ENCODE results near the gene TEX47. TPM values are rescaled to one million over a fixed set of nuclear protein-coding genes. Genes with fewer than 3 reads are reported as not detected.
A peak's percentile ranks its signal among the peaks of the same experiment; 100 is the strongest.

TEX47 gene
- total and polyA plus RNA-seq, 4 experiments from 2014 or later, result not detected

DNA sequence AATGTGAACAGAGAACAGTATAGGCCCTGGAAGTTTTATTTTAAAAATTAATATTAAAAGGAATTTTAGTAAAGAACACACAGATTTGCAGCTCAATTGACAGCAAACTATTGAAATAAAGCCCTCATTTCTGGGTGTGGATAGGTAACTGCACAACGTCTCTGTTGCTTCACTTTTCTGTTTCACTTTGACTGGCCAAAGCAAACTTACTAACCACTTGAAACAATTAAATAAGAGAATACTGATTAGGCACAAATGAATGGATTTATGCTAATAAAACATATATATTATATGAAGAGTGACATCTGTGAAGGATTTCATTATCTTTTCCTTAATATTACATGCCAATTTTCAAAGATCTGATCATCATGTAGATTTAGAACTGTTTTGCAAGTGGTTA, 24.1 kb downstream of the TEX47 start:
- no peak overlapping the region for H3K4me3 Mint-ChIP-seq
- POLR2A ChIA-PET (ENCODE audit: partially characterized antibody), result no interaction called here
- H3K27me3 ChIP-seq (ENCODE audit: insufficient read depth, low read length), result no peaks in the 10 kb centered on the region
- no peaks in the 10 kb centered on the region for H3K36me3 ChIP-seq (ENCODE audit: insufficient read depth, low read length)
- H3K4me1 ChIP-seq (ENCODE audit: insufficient read depth, low read length), result no peaks in the 10 kb centered on the region
- CTCF ChIA-PET (ENCODE audit: partially characterized antibody), result interaction anchor here (0.8 kb wide), 1 partner anchor 15 kb away, joined by 3 read pairs; no protein-coding TSS in a partner anchor
- H3K36me3 Mint-ChIP-seq, result no peaks in the 10 kb centered on the region
- H3K9me3 ChIP-seq (ENCODE audit: control insufficient read depth in 1 of 2, low read length in 2 of 2), result no peaks in the 10 kb centered on the region
- H3K9me3 Mint-ChIP-seq, result peaks cover 0 to 4% (median 0%) of the 10 kb centered on the region in 8 donors
- H3K27me3 Mint-ChIP-seq, result peaks cover 0 to 2% of the 10 kb centered on the region in 2 donors
- intact Hi-C loops (cut with micrococcal nuclease), result no loop called here
- H3K27ac ChIP-seq (ENCODE audit: low read depth, low read length), result no peak overlapping the region
- no peak for DNase-seq
- H3K27ac Mint-ChIP-seq, result no peak overlapping the region
- H3K4me1 Mint-ChIP-seq, result no peaks in the 10 kb centered on the region
- no peak overlapping the region for H3K4me3 ChIP-seq (ENCODE audit: low read length in 2 of 2)

DNA sequence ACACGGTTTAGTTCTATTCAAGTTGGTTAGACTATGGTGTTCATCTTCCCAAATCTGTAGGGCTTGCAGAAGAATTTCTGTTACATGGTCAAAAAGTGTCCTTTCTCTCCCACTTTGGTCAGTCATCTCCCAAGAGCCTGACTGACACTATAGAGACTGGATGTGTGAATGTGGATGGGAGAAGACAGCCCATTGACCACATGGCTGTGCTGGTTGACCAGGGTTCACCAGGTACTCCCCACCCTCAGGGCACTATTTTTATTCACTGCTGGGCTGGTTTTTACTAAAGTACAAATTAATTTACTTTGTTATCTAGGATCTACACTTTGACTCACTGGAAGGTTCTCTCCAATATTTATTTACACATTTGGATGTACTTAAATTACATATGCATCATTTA, 33.8 kb downstream of the TEX47 start:
- ChIA-PET CTCF (ENCODE audit: partially characterized antibody) (no interaction called here), POLR2A (ENCODE audit: partially characterized antibody) (no interaction called here)

DNA sequence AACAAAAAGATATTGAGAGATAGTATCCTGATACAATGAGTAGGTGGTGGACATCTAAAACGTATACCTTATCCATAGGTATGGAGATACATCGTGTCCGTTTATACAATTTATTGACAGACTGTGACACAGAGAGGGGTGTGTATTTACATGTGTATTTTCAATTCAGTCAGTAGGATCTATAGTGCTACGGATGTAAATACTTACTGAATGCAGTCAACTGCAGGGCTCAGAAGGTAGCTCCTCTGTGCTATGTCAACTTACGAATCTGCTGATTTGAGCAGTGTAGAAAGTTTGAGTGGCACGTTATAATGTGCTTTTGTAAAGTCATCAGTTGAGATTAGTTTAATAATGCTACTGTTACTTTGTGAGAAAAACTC, 35.4 kb downstream of the TEX47 start:
- Histone ChIP-seq H3K4me3 (ENCODE audit: low read length in 2 of 2) (no peak overlapping the region), H3K4me1 (ENCODE audit: insufficient read depth, low read length) (no peaks in the 10 kb centered on the region), H3K9me3 (ENCODE audit: control insufficient read depth in 1 of 2, low read length in 2 of 2) (no peaks in the 10 kb centered on the region), H3K27me3 (ENCODE audit: insufficient read depth, low read length) (peaks cover 6% of the 10 kb centered on the region), H3K36me3 (ENCODE audit: insufficient read depth, low read length) (no peaks in the 10 kb centered on the region), H3K27ac (ENCODE audit: low read depth, low read length) (no peak overlapping the region)
- Mint-ChIP-seq H3K27me3 (peaks cover 13 to 20% of the 10 kb centered on the region in 2 donors), H3K9me3 (peaks cover 0 to 8% (median under 1%) of the 10 kb centered on the region in 8 donors), H3K36me3 (no peaks in the 10 kb centered on the region), H3K27ac (no peak overlapping the region), H3K4me1 (peaks cover 0 to 10% (median 4%) of the 10 kb centered on the region in 4 donors), H3K4me3 (peak overlapping the region in 3 of 8 donors; percentile 10 to 23 (median 17))
- POLR2A ChIA-PET (ENCODE audit: partially characterized antibody), result no interaction called here
- CTCF ChIA-PET (ENCODE audit: partially characterized antibody), result no interaction called here
- intact Hi-C loops (cut with micrococcal nuclease), result no loop called here
- DNase-seq, result no peak

More for the DNA sequence above, 33.8 kb downstream of the TEX47 start:
- Mint-ChIP-seq H3K27ac (no peak overlapping the region), H3K4me3 (peak overlapping the region in 1 of 8 donors; percentile 6), H3K9me3 (peaks cover 0 to 6% (median 0%) of the 10 kb centered on the region in 8 donors), H3K36me3 (no peaks in the 10 kb centered on the region), H3K27me3 (peaks cover 13 to 18% of the 10 kb centered on the region in 2 donors), H3K4me1 (peaks cover 0 to 10% (median 4%) of the 10 kb centered on the region in 4 donors)
- Histone ChIP-seq H3K9me3 (ENCODE audit: control insufficient read depth in 1 of 2, low read length in 2 of 2) (no peaks in the 10 kb centered on the region), H3K4me1 (ENCODE audit: insufficient read depth, low read length) (no peaks in the 10 kb centered on the region), H3K4me3 (ENCODE audit: low read length in 2 of 2) (no peak overlapping the region), H3K27me3 (ENCODE audit: insufficient read depth, low read length) (peaks cover 6% of the 10 kb centered on the region), H3K27ac (ENCODE audit: low read depth, low read length) (no peak overlapping the region), H3K36me3 (ENCODE audit: insufficient read depth, low read length) (no peaks in the 10 kb centered on the region)
- intact Hi-C loops (cut with micrococcal nuclease), result no loop called here
- no peak for DNase-seq

- Mint-ChIP-seq H3K27ac (no peak within 1 kb of the TSS), H3K27me3 (peaks cover 13 to 20% of the 10 kb centered on the region in 2 donors), H3K36me3 (no peaks in the 10 kb centered on the region), H3K4me3 (peak within 1 kb of the TSS in 4 of 8 donors; percentile 10 to 54 (median 20)), H3K9me3 (peaks cover 0 to 8% (median 2%) of the 10 kb centered on the region in 8 donors), H3K4me1 (peaks cover 0 to 10% (median 4%) of the 10 kb centered on the region in 4 donors)
- Histone ChIP-seq H3K36me3 (ENCODE audit: insufficient read depth, low read length) (no peaks in the 10 kb centered on the region), H3K4me3 (ENCODE audit: low read length in 2 of 2) (no peak within 1 kb of the TSS), H3K27me3 (ENCODE audit: insufficient read depth, low read length) (peaks cover 6% of the 10 kb centered on the region), H3K4me1 (ENCODE audit: insufficient read depth, low read length) (no peaks in the 10 kb centered on the region), H3K9me3 (ENCODE audit: control insufficient read depth in 1 of 2, low read length in 2 of 2) (no peaks in the 10 kb centered on the region), H3K27ac (ENCODE audit: low read depth, low read length) (no peak within 1 kb of the TSS)
- intact Hi-C loops (cut with micrococcal nuclease), result no loop called here
- DNase-seq, result no peak
- ChIA-PET POLR2A (ENCODE audit: partially characterized antibody) (no interaction called here), CTCF (ENCODE audit: partially characterized antibody) (no interaction called here)
These were observed 36.1 kb downstream of the TEX47 start, which contains the start of gene ZNF804B for GRCh38 chr7:88759230-88760135. TSS of gene ZNF804B (plus strand) at chr7:88759700. CDS start at chr7:88759977, 277 bp downstream.

GRCh38 chr7:88758381-88759229, 36.9 kb downstream of the TEX47 start:
- Histone ChIP-seq H3K4me1 (ENCODE audit: insufficient read depth, low read length) (no peaks in the 10 kb centered on the region), H3K27me3 (ENCODE audit: insufficient read depth, low read length) (peaks cover 6% of the 10 kb centered on the region), H3K36me3 (ENCODE audit: insufficient read depth, low read length) (no peaks in the 10 kb centered on the region), H3K27ac (ENCODE audit: low read depth, low read length) (no peak overlapping the region), H3K9me3 (ENCODE audit: control insufficient read depth in 1 of 2, low read length in 2 of 2) (no peaks in the 10 kb centered on the region), H3K4me3 (ENCODE audit: low read length in 2 of 2) (no peak overlapping the region)
- intact Hi-C loops (cut with micrococcal nuclease), result no loop called here
- DNase-seq, result no peak
- CTCF ChIA-PET (ENCODE audit: partially characterized antibody), result no interaction called here
- Mint-ChIP-seq H3K9me3 (peaks cover 0 to 8% (median 4%) of the 10 kb centered on the region in 8 donors), H3K4me3 (peak overlapping the region in 1 of 8 donors; percentile 54), H3K27ac (no peak overlapping the region), H3K27me3 (peaks cover 17 to 22% of the 10 kb centered on the region in 2 donors), H3K36me3 (no peaks in the 10 kb centered on the region), H3K4me1 (peaks cover 0 to 10% (median 4%) of the 10 kb centered on the region in 4 donors)
- POLR2A ChIA-PET (ENCODE audit: partially characterized antibody), result no interaction called here

GRCh38 chr7:88757371-88757770, 38.2 kb downstream of the TEX47 start:
- peak overlapping the region in 1 of 7 donors; percentile 35 for H3K27ac Mint-ChIP-seq
- no peaks in the 10 kb centered on the region for H3K9me3 ChIP-seq (ENCODE audit: control insufficient read depth in 1 of 2, low read length in 2 of 2)
- peaks cover 0 to 10% (median 4%) of the 10 kb centered on the region in 4 donors for H3K4me1 Mint-ChIP-seq
- H3K4me3 Mint-ChIP-seq, result no peak overlapping the region
- H3K36me3 Mint-ChIP-seq, result no peaks in the 10 kb centered on the region
- peaks cover 19 to 20% of the 10 kb centered on the region in 2 donors for H3K27me3 Mint-ChIP-seq
- ChIA-PET CTCF (ENCODE audit: partially characterized antibody) (no interaction called here), POLR2A (ENCODE audit: partially characterized antibody) (no interaction called here)
- H3K4me3 ChIP-seq (ENCODE audit: low read length in 2 of 2), result no peak overlapping the region
- no peak for DNase-seq
- H3K36me3 ChIP-seq (ENCODE audit: insufficient read depth, low read length), result no peaks in the 10 kb centered on the region
- no peak overlapping the region for H3K27ac ChIP-seq (ENCODE audit: low read depth, low read length)
- H3K9me3 Mint-ChIP-seq, result peaks cover 0 to 8% (median 4%) of the 10 kb centered on the region in 8 donors
- peaks cover 6% of the 10 kb centered on the region for H3K27me3 ChIP-seq (ENCODE audit: insufficient read depth, low read length)
- no peaks in the 10 kb centered on the region for H3K4me1 ChIP-seq (ENCODE audit: insufficient read depth, low read length)
- intact Hi-C loops (cut with micrococcal nuclease), result no loop called here

GRCh38 chr7:88756802-88757201, 38.7 kb downstream of the TEX47 start:
- Histone ChIP-seq H3K36me3 (ENCODE audit: insufficient read depth, low read length) (no peaks in the 10 kb centered on the region), H3K27ac (ENCODE audit: low read depth, low read length) (no peak overlapping the region), H3K9me3 (ENCODE audit: control insufficient read depth in 1 of 2, low read length in 2 of 2) (no peaks in the 10 kb centered on the region), H3K27me3 (ENCODE audit: insufficient read depth, low read length) (peaks cover 6% of the 10 kb centered on the region), H3K4me1 (ENCODE audit: insufficient read depth, low read length) (no peaks in the 10 kb centered on the region), H3K4me3 (ENCODE audit: low read length in 2 of 2) (no peak overlapping the region)
- H3K27me3 Mint-ChIP-seq, result peaks cover 16 to 20% of the 10 kb centered on the region in 2 donors
- H3K27ac Mint-ChIP-seq, result no peak overlapping the region
- peaks cover 0 to 10% (median 4%) of the 10 kb centered on the region in 4 donors for H3K4me1 Mint-ChIP-seq
- intact Hi-C loops (cut with micrococcal nuclease), result no loop called here
- DNase-seq, result no peak
- peaks cover 0 to 8% (median 4%) of the 10 kb centered on the region in 8 donors for H3K9me3 Mint-ChIP-seq
- no peaks in the 10 kb centered on the region for H3K36me3 Mint-ChIP-seq
- no peak overlapping the region for H3K4me3 Mint-ChIP-seq
- ChIA-PET CTCF (ENCODE audit: partially characterized antibody) (no interaction called here), POLR2A (ENCODE audit: partially characterized antibody) (no interaction called here)
